Measurements from ENCODE around the gene KLHL2. TPM values are rescaled to one million over a fixed set of nuclear protein-coding genes. Genes with fewer than 3 reads are reported as not detected.

Gene KLHL2
- total RNA-seq, 4 donors from 2014 or later: 23.5 to 35.3 (median 27.2) TPM

DNA sequence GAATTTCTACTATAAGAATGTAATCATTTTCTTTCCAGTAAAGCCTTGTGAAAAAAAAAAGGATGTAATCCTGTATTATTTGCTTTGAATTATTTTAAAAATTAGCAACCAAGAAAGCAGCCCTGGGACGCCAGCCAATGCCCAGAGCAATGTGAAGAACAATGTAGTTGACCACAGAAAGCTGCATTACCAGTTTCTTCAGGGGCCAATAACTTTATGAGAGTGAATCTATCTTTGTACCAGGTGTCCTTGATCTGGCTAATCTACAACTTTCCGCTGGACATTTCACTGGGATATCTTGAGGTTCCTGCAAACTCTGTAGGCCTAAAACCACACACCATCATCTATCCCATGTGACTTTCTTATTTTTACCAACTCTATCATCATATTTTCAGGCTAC is 7.6 kb upstream of the KLHL2 start:
- Histone ChIP-seq H3K4me3 (no peak overlapping the region), H3K27ac (replicated peaks in 1 of 4) (no peak overlapping the region), H3K36me3 (no peaks in the 10 kb centered on the region), H3K4me1 (no peaks in the 10 kb centered on the region), H3K27me3 (no peaks in the 10 kb centered on the region), H3K9me3 (no peaks in the 10 kb centered on the region)
- intact Hi-C loops (cut with DNase I): loop anchor here (10.0 kb wide), 1 partner anchor 265 kb away; no protein-coding TSS in a partner anchor
- DNase-seq (ENCODE audit: extremely low spot score): no peak
- no peak for TF ChIP-seq POLR2AphosphoS5 (IDR thresholded peaks at IDR 0.05)
- WGBS: 91% methylated on average over 2 of the region's 2 CpGs

DNA sequence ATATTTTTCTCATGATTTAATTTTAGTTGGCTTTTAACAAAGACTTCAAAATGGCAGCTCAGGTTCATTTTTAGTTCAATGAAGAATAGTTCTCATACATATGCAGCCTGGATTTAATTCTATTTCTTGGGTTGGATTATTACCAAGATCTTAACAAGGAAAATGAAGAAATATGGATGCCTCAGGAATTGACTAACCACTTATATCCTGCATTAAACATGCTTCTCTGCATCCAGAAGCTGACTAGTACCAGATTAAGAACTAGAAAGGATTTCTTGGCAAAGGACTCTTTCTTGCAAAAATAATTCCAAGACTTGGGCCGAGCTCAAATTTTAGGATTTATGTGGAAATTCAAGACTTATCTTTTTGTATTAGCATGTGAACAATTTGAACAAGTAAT is 5.6 kb upstream of the KLHL2 start:
- intact Hi-C loops (cut with DNase I): loop anchor here (10.0 kb wide), 1 partner anchor 263 kb away; no protein-coding TSS in a partner anchor

DNA sequence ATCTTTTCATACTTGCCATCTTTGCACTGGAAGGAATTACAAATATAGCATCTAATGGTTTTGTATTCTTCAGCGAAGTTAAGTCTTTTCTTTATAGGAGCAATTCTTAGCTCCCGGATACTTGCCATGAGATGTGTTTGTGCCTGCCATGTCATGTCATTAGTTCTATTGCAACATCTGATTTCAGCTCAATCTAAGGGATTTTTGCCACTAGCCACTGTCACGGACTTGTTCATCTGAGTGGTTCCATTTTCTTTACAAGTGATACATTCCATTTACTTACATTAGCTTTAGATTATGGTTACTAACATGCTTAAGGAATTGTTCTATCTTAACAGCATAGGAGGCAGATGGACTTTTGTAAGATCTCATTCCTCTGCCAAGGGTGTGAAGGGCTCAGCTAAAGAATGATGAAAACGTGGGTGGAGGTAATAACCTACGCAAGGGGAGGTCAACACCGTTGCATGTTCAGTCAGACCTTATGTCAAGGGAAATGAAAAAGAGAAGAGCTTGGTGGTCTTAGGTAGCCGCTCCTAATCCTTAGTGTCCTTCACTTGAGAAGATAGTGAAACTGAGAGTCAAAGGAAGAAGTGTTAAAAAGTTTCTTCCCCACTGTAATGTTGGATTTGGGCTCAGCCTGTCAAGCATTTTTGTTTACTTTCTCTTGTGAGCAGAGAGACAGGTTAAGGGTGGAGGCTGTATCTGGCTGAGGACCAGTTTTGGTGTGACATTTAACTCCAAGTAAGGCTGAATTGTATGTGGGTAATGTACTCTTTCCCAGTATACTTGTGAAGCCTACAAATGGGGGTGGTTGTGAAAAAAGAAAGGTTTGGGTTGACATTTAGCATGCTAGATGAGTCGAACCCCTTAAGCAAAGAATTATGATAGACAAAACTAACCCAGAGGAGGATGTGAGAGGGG is 3.6 kb upstream of the KLHL2 start:
- no peak for DNase-seq (ENCODE audit: extremely low spot score)
- Histone ChIP-seq H3K4me3 (no peak overlapping the region), H3K27ac (replicated peaks in 1 of 4) (no peak overlapping the region), H3K27me3 (no peaks in the 10 kb centered on the region), H3K9me3 (no peaks in the 10 kb centered on the region), H3K36me3 (no peaks in the 10 kb centered on the region), H3K4me1 (peaks cover 9 to 17% (median 17%) of the 10 kb centered on the region in 4 donors)
- intact Hi-C loops (cut with DNase I): loop anchor here (10.0 kb wide), 1 partner anchor 261 kb away; no protein-coding TSS in a partner anchor
- TF ChIP-seq, protein P1, sequence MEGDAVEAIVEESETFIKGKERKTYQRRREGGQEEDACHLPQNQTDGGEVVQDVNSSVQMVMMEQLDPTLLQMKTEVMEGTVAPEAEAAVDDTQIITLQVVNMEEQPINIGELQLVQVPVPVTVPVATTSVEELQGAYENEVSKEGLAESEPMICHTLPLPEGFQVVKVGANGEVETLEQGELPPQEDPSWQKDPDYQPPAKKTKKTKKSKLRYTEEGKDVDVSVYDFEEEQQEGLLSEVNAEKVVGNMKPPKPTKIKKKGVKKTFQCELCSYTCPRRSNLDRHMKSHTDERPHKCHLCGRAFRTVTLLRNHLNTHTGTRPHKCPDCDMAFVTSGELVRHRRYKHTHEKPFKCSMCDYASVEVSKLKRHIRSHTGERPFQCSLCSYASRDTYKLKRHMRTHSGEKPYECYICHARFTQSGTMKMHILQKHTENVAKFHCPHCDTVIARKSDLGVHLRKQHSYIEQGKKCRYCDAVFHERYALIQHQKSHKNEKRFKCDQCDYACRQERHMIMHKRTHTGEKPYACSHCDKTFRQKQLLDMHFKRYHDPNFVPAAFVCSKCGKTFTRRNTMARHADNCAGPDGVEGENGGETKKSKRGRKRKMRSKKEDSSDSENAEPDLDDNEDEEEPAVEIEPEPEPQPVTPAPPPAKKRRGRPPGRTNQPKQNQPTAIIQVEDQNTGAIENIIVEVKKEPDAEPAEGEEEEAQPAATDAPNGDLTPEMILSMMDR (IDR thresholded peaks at IDR 0.05): no peak
- TF ChIP-seq POLR2AphosphoS5 (IDR thresholded peaks at IDR 0.05) (no peak), EP300 (IDR thresholded peaks at IDR 0.05) (no peak), POLR2A (IDR thresholded peaks at IDR 0.05; ENCODE audit: low read depth) (no peak)
- WGBS: 80% methylated on average over 8 of the region's 8 CpGs

More for the DNA sequence above, 5.6 kb upstream of the KLHL2 start:
- Histone ChIP-seq H3K27ac (replicated peaks in 1 of 4) (no peak overlapping the region), H3K9me3 (no peaks in the 10 kb centered on the region), H3K36me3 (no peaks in the 10 kb centered on the region), H3K4me3 (no peak overlapping the region), H3K27me3 (no peaks in the 10 kb centered on the region), H3K4me1 (peaks cover 9% of the 10 kb centered on the region in 4 donors)
- WGBS: 80% methylated on average over 1 of the region's 1 CpG
- DNase-seq (ENCODE audit: extremely low spot score): no peak
- TF ChIP-seq, protein P1 (IDR thresholded peaks at IDR 0.05): no peak
- TF ChIP-seq EP300 (IDR thresholded peaks at IDR 0.05) (no peak), POLR2A (IDR thresholded peaks at IDR 0.05; ENCODE audit: low read depth) (no peak), POLR2AphosphoS5 (IDR thresholded peaks at IDR 0.05) (no peak)

DNA sequence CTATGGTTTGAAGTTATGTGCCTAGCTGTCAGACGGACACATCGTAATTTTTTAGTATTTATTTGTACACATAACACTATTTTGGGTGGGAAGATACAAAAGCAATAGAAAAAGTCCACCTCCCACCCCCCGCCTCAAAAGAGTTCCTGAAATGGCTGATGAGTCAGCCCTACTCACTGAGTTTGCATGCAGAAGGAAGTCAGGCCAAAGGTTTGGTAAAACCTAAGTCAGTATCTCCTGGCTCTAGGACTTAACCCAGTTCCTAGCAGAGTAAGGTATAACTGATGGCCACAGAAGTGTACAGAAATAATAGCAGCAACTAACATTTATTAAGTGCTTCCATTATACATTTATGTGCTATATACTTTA is 2.9 kb upstream of the KLHL2 start:
- H3K4me3 ChIP-seq: no peak overlapping the region
- intact Hi-C loops (cut with DNase I): loop anchor here (10.0 kb wide), 1 partner anchor 260 kb away; no protein-coding TSS in a partner anchor
- no peak for DNase-seq (ENCODE audit: extremely low spot score)
- H3K9me3 ChIP-seq: no peaks in the 10 kb centered on the region
- WGBS: 93% methylated on average over 3 of the region's 3 CpGs
- peaks cover 12 to 23% (median 23%) of the 10 kb centered on the region in 4 donors for H3K4me1 ChIP-seq
- H3K27ac ChIP-seq (replicated peaks in 1 of 4): no peak overlapping the region
- no peak for TF ChIP-seq POLR2A (IDR thresholded peaks at IDR 0.05; ENCODE audit: low read depth)
- TF ChIP-seq EP300 (IDR thresholded peaks at IDR 0.05): no peak
- no peak for TF ChIP-seq POLR2AphosphoS5 (IDR thresholded peaks at IDR 0.05)
- TF ChIP-seq, protein P1 (IDR thresholded peaks at IDR 0.05): no peak
- H3K36me3 ChIP-seq: no peaks in the 10 kb centered on the region
- H3K27me3 ChIP-seq: no peaks in the 10 kb centered on the region

DNA sequence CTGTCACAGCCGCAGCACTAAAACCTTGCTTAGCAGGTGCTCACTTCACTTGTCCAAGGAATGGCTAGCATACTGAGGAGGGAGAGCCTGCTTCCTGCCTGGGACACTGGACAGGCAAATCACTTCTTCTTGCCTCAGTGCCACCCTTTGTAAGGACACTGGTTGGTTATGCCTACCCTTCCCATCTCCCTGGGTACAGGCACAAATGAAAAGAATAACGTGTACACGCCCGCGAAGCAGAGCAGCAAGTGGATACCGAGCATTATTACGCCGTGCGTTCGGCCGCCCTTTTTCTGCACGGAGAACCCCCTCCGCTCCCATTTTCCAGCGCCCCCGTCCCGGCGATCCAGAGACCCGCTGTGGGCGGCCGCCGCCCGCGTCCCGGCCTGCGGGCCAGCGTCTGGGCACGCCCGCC is 338 bp upstream of the KLHL2 start:
- H3K4me3 ChIP-seq: peak overlapping the region; percentile 81 to 98 (median 96)
- H3K27ac ChIP-seq (replicated peaks in 1 of 4): peak overlapping the region; percentile 85 to 94 (median 91)
- no peak for DNase-seq (ENCODE audit: extremely low spot score)
- TF ChIP-seq, protein P1 (IDR thresholded peaks at IDR 0.05): no peak
- TF ChIP-seq POLR2A (IDR thresholded peaks at IDR 0.05; ENCODE audit: low read depth) (no peak), POLR2AphosphoS5 (IDR thresholded peaks at IDR 0.05) (no peak), EP300 (IDR thresholded peaks at IDR 0.05) (no peak)
- peaks cover 12 to 32% (median 27%) of the 10 kb centered on the region in 4 donors for H3K4me1 ChIP-seq
- no peaks in the 10 kb centered on the region for H3K27me3 ChIP-seq
- H3K9me3 ChIP-seq: no peaks in the 10 kb centered on the region
- intact Hi-C loops (cut with DNase I): loop anchor here (5.0 to 10.0 kb wide), 2 partner anchors 75 to 258 kb away; no protein-coding TSS in a partner anchor
- 0% methylated on average over 5 of the region's 28 CpGs for WGBS
- no peaks in the 10 kb centered on the region for H3K36me3 ChIP-seq
